Activated CD4-positive, alpha-beta T cell treated with anti-CD3 and anti-CD28 coated beads, Interleukin-2, amount 50 U/mL, for 1 hour (primary cell): ENCODE measurements around the gene ABCC6.
"Not testable (repeated sequence)": the region's sequence is repeated elsewhere in the genome, so short reads cannot be mapped to it uniquely, and the experiment has no call there.

ENCODE experiments used
- DNase-seq: peaks from one replicate; pipeline ENCODE4 v3.0.0-alpha.2; 2020

ABCC6 gene

GRCh38 chr16:16221382-16221781, 1.9 kb downstream of the ABCC6 start:
- DNase-seq: not testable (repeated sequence)

GRCh38 chr16:16220449-16220848, 2.8 kb downstream of the ABCC6 start:
- not testable (repeated sequence) for DNase-seq

- DNase-seq: not testable (repeated sequence)
Observed at GRCh38 chr16:16218787-16219186, 4.5 kb downstream of the ABCC6 start.

- DNase-seq: not testable (repeated sequence)
Observed at GRCh38 chr16:16218349-16218748, 4.9 kb downstream of the ABCC6 start.

- not testable (repeated sequence) for DNase-seq
Observed at GRCh38 chr16:16213863-16214293, 9.4 kb downstream of the ABCC6 start.

GRCh38 chr16:16211404-16211803, 11.9 kb downstream of the ABCC6 start:
- DNase-seq: not testable (repeated sequence)

GRCh38 chr16:16208461-16208860, 14.8 kb downstream of the ABCC6 start:
- not testable (repeated sequence) for DNase-seq

GRCh38 chr16:16207787-16208334, 15.4 kb downstream of the ABCC6 start:
- not testable (repeated sequence) for DNase-seq

GRCh38 chr16:16207097-16207786, 16.1 kb downstream of the ABCC6 start:
- not testable (repeated sequence) for DNase-seq

GRCh38 chr16:16205864-16206263, 17.4 kb downstream of the ABCC6 start:
- DNase-seq: not testable (repeated sequence)

GRCh38 chr16:16204552-16204951, 18.7 kb downstream of the ABCC6 start:
- DNase-seq: not testable (repeated sequence)

GRCh38 chr16:16203494-16203893, 19.8 kb downstream of the ABCC6 start:
- DNase-seq: not testable (repeated sequence)

- DNase-seq: peak; percentile 8
Observed at GRCh38 chr16:16202400-16203143, 20.7 kb downstream of the ABCC6 start.

- not testable (repeated sequence) for DNase-seq
Observed at GRCh38 chr16:16201880-16202279, 21.4 kb downstream of the ABCC6 start.

GRCh38 chr16:16200391-16200790, 22.9 kb downstream of the ABCC6 start:
- not testable (repeated sequence) for DNase-seq

GRCh38 chr16:16199428-16199827, 23.9 kb downstream of the ABCC6 start:
- not testable (repeated sequence) for DNase-seq

- DNase-seq: no peak
Observed at GRCh38 chr16:16197966-16198365, 25.3 kb downstream of the ABCC6 start.

GRCh38 chr16:16197331-16197730, 26.0 kb downstream of the ABCC6 start:
- DNase-seq: no peak

- no peak for DNase-seq
Observed at GRCh38 chr16:16196099-16196498, 27.2 kb downstream of the ABCC6 start.

- DNase-seq: no peak
Observed at GRCh38 chr16:16191493-16192167, 31.7 kb downstream of the ABCC6 start.

GRCh38 chr16:16190966-16191365, 32.3 kb downstream of the ABCC6 start:
- DNase-seq: not testable (repeated sequence)

- DNase-seq: no peak
Observed at GRCh38 chr16:16190546-16190945, 32.7 kb downstream of the ABCC6 start.

GRCh38 chr16:16189842-16190241, 33.5 kb downstream of the ABCC6 start:
- DNase-seq: no peak
